ENCODE data around the gene ERAL1.

ERAL1 gene

GRCh38 chr17:28849281-28849680 lies 5.5 kb upstream of the ERAL1 start:
- no peak overlapping the region for H3K4me3 ChIP-seq (ENCODE audit: low read length)
- no peak for TF ChIP-seq CTCF (conservative IDR thresholded peaks at IDR 0.05; ENCODE audit: low read length)
- no peak for DNase-seq (ENCODE audit: low read depth)

- no peak for DNase-seq (ENCODE audit: low read depth)
- no peak overlapping the region for H3K4me3 ChIP-seq (ENCODE audit: low read length)
- TF ChIP-seq CTCF (conservative IDR thresholded peaks at IDR 0.05; ENCODE audit: low read length), result no peak
These were observed 1.5 kb upstream of the ERAL1 start for GRCh38 chr17:28853295-28853694.

GRCh38 chr17:28855336-28855679 lies 492 bp downstream of the ERAL1 start:
- DNase-seq (ENCODE audit: low read depth), result no peak
- H3K4me3 ChIP-seq (ENCODE audit: low read length), result peak overlapping the region; percentile 93
- TF ChIP-seq CTCF (conservative IDR thresholded peaks at IDR 0.05; ENCODE audit: low read length), result no peak

GRCh38 chr17:28856028-28856574 lies 1.3 kb downstream of the ERAL1 start:
- TF ChIP-seq CTCF (conservative IDR thresholded peaks at IDR 0.05; ENCODE audit: low read length), result no peak
- no peak for DNase-seq (ENCODE audit: low read depth)
- H3K4me3 ChIP-seq (ENCODE audit: low read length), result no peak overlapping the region

GRCh38 chr17:28857905-28858800 lies 3.3 kb downstream of the ERAL1 start:
- H3K4me3 ChIP-seq (ENCODE audit: low read length), result no peak overlapping the region
- no peak for TF ChIP-seq CTCF (conservative IDR thresholded peaks at IDR 0.05; ENCODE audit: low read length)
- DNase-seq (ENCODE audit: low read depth), result no peak

- DNase-seq (ENCODE audit: low read depth), result no peak
- TF ChIP-seq CTCF (conservative IDR thresholded peaks at IDR 0.05; ENCODE audit: low read length), result no peak
- no peak overlapping the region for H3K4me3 ChIP-seq (ENCODE audit: low read length)
These were observed 4.1 kb downstream of the ERAL1 start for GRCh38 chr17:28858801-28859355.

GRCh38 chr17:28860363-28860808 lies 5.6 kb downstream of the ERAL1 start:
- H3K4me3 ChIP-seq (ENCODE audit: low read length), result no peak overlapping the region
- DNase-seq (ENCODE audit: low read depth), result no peak
- no peak for TF ChIP-seq CTCF (conservative IDR thresholded peaks at IDR 0.05; ENCODE audit: low read length)

Measured in AG10803 (cell line).